MG63 (cell line): Measurements from ENCODE around the gene DCUN1D5. TPM values are rescaled to one million over a fixed set of nuclear protein-coding genes. Genes with fewer than 3 reads are reported as not detected.
"Not testable (repeated sequence)": the region's sequence is repeated elsewhere in the genome, so short reads cannot be mapped to it uniquely, and the experiment has no call there.

Experiments
- DNase-seq: peaks from one replicate; pipeline ENCODE4 v3.0.0-alpha.2; 2020
- H3K27me3 ChIP-seq: fragments of 250-450 bp; sonication (Bioruptor Pico); 2 replicates; pipeline ENCODE4 v1.5.1; 2020; ENCODE audit warnings: mild to moderate bottlenecking, moderate library complexity
- H3K36me3 ChIP-seq: fragments of 250-450 bp; sonication (Bioruptor Pico); 2 replicates; pipeline ENCODE4 v1.5.1; 2020; ENCODE audit warnings: mild to moderate bottlenecking, moderate library complexity
- H3K4me3 ChIP-seq: fragments of 250-450 bp; sonication (Bioruptor Pico); 2 replicates; pipeline ENCODE4 v1.5.1; 2020; ENCODE audit warnings: mild to moderate bottlenecking, moderate library complexity
- H3K9me3 ChIP-seq: fragments of 250-450 bp; sonication (Bioruptor Pico); 2 replicates; pipeline ENCODE4 v1.5.1; 2020; ENCODE audit warnings: mild to moderate bottlenecking, moderate library complexity
- total RNA-seq: library from RNA; depleted of rRNA; stranded (reverse); fragments of >200 nt; shearing (Covaris generic); gene quantifications from 2 replicates; pipeline ENCODE4 v1.2.3, GENCODE V29; 2014; ENCODE audit warnings: low replicate concordance; rRNA removed

DCUN1D5 gene
- total RNA-seq, 1 experiment from 2014 or later, result 167 TPM

GRCh38 chr11:103028304-103029020 is 63.5 kb downstream of the DCUN1D5 start:
- H3K36me3 ChIP-seq, DNase-seq, H3K27me3 ChIP-seq, H3K4me3 ChIP-seq, H3K9me3 ChIP-seq: not testable (repeated sequence)

GRCh38 chr11:103024086-103024485 is 67.9 kb downstream of the DCUN1D5 start:
- Histone ChIP-seq H3K36me3 (no peaks in the 10 kb centered on the region), H3K9me3 (no peaks in the 10 kb centered on the region), H3K4me3 (no peak overlapping the region), H3K27me3 (no peaks in the 10 kb centered on the region)
- no peak for DNase-seq

- H3K27me3 ChIP-seq, result no peaks in the 10 kb centered on the region
- DNase-seq, result no peak
- no peaks in the 10 kb centered on the region for H3K36me3 ChIP-seq
- H3K9me3 ChIP-seq, result no peaks in the 10 kb centered on the region
- H3K4me3 ChIP-seq, result no peak overlapping the region
These were observed 75.9 kb downstream of the DCUN1D5 start for GRCh38 chr11:103016031-103016430.

- DNase-seq, result no peak
- H3K9me3 ChIP-seq, result peaks cover 7% of the 10 kb centered on the region; the same call in 1 of the 2 replicates
- H3K36me3 ChIP-seq, result no peaks in the 10 kb centered on the region
- H3K4me3 ChIP-seq, result no peak overlapping the region
- no peaks in the 10 kb centered on the region for H3K27me3 ChIP-seq
These were observed 78.5 kb downstream of the DCUN1D5 start for GRCh38 chr11:103013421-103013820.

Other genes starting within 250 kb of the DCUN1D5 start
- gene MMP3, start 248.6 kb downstream of the DCUN1D5 start, total RNA-seq, result 6.5 and 17.8 TPM in 2 replicates
- 0.12 TPM in 1 of 2 replicates, not detected in the other for gene MMP12, start 217.2 kb downstream of the DCUN1D5 start, total RNA-seq
- gene MMP13, start 136.4 kb downstream of the DCUN1D5 start, total RNA-seq, result not detected in 2 replicates
- 7.6 and 26.5 TPM in 2 replicates for gene DYNC2H1, start 17.3 kb upstream of the DCUN1D5 start, total RNA-seq